ENCODE results near the gene CYP3A5. TPM values are rescaled to one million over a fixed set of nuclear protein-coding genes. Genes with fewer than 3 reads are reported as not detected.

Gene CYP3A5
- total RNA-seq, 2 donors from 2014 or later: 0.59 to 1.2 TPM

DNA sequence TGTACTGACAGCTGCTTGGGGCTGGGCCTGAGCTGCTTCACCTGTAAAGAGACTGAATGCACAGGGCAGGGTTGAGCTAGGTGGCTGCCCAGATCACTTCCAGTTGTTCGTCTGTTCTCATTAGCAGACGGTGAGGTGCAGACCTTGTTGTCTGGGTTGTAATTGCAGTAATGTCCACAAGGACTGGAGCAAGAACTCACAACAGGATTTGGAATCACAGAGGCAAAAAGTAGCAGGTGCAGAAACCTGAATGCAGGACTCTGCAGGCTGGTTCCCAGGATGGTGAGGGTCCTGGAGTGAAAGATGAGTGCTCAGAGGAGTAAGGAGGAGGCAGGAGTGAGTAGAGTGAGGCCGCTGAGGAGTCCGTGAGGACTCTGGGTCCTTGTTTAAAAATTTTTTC lies 53.8 kb downstream of the CYP3A5 start:
- DNase-seq (ENCODE audit: low spot score): no peak

DNA sequence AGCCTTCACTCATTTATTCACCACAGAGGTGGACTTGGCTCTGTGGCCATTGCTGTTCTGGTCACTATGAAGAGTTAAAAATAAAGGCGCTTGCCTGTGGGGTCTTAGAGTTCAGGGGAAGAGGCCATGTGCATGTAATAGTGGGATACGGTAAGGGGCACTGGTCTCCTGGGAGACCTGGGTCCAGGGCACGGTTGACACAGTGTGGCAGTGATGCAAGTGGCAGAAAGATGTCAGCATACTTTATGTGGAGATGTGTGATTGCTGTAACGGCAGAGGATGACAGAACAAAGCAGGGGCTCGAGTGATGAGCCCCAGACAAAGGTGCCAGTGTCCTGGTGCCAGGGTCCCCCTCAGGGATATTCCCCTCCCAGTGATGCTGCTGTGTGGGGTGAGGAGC lies 54.5 kb downstream of the CYP3A5 start:
- TF ChIP-seq, protein P1, sequence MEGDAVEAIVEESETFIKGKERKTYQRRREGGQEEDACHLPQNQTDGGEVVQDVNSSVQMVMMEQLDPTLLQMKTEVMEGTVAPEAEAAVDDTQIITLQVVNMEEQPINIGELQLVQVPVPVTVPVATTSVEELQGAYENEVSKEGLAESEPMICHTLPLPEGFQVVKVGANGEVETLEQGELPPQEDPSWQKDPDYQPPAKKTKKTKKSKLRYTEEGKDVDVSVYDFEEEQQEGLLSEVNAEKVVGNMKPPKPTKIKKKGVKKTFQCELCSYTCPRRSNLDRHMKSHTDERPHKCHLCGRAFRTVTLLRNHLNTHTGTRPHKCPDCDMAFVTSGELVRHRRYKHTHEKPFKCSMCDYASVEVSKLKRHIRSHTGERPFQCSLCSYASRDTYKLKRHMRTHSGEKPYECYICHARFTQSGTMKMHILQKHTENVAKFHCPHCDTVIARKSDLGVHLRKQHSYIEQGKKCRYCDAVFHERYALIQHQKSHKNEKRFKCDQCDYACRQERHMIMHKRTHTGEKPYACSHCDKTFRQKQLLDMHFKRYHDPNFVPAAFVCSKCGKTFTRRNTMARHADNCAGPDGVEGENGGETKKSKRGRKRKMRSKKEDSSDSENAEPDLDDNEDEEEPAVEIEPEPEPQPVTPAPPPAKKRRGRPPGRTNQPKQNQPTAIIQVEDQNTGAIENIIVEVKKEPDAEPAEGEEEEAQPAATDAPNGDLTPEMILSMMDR (IDR thresholded peaks at IDR 0.05): no peak
- H3K27ac ChIP-seq: no peak overlapping the region
- peaks cover 100% of the 10 kb centered on the region for H3K36me3 ChIP-seq
- H3K9me3 ChIP-seq: no peaks in the 10 kb centered on the region
- DNase-seq (ENCODE audit: low spot score): peak; percentile 7
- no peak overlapping the region for H3K4me3 ChIP-seq
- no peaks in the 10 kb centered on the region for H3K27me3 ChIP-seq
- no peaks in the 10 kb centered on the region for H3K4me1 ChIP-seq

More for the DNA sequence above, 53.8 kb downstream of the CYP3A5 start:
- TF ChIP-seq, protein P1 (IDR thresholded peaks at IDR 0.05): no peak
- H3K4me3 ChIP-seq: no peak overlapping the region
- no peak overlapping the region for H3K27ac ChIP-seq
- peaks cover 94% of the 10 kb centered on the region for H3K36me3 ChIP-seq
- no peaks in the 10 kb centered on the region for H3K4me1 ChIP-seq
- no peaks in the 10 kb centered on the region for H3K9me3 ChIP-seq
- no peaks in the 10 kb centered on the region for H3K27me3 ChIP-seq

DNA sequence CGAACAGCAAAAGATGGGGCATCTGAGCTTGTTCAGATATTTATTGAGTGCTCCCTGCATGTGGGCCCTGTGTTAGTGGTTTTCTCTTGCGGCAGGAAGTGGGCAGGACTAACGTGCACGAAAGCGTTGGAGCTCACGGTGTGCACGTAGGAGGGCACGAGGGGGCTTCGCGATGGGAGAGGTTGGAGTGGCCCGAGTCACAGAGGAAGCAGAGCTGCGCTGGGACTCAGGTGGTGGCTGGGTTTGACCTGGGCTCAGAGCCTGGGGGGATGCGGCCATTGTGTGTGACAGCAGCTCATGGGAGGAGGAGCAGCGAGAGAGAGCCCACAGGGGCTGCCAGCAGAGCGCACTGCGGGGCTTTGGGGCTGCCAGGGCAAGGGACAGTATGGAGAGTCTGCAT lies 55.3 kb downstream of the CYP3A5 start:
- Histone ChIP-seq H3K9me3 (no peaks in the 10 kb centered on the region), H3K27ac (no peak overlapping the region), H3K4me1 (no peaks in the 10 kb centered on the region), H3K4me3 (no peak overlapping the region), H3K36me3 (peaks cover 100% of the 10 kb centered on the region), H3K27me3 (no peaks in the 10 kb centered on the region)
- peak; percentile 28 for DNase-seq (ENCODE audit: low spot score)
- TF ChIP-seq, protein P1 (IDR thresholded peaks at IDR 0.05): no peak

DNA sequence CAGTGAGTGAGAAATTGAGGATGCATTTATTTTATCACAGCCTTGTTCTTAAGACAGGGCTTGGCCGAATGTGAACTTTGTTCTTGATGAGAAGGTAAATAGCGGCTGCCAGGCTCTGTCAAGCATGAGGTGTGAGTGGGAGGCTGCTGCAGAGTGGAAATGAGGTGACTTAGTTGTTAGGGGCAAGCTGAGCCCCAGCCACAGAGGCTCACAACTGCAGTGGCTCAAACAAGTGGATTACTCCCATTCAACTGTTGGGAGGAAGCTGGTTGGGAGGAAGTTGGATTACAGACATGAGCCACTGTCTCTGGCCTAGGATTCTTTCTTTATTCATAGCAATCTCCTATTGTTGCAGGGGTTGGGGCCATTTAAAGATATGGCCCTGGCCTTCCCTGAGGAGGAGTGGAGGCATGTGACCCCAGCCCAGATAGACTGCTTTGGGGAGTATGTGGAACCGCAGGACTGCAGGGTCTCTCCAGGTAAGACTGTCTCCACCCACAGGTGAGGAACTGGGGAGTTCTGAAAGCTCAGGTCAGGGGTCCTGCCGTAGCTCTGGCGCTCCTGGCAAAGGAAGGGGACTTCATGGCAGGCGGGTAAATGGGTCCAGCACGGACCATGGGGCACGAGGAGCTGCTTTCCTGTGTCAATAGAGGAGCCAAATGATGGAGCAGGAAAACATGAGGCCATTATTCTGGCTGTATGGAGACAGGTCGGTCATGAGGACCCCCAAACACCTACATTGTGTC lies 55.9 kb downstream of the CYP3A5 start:
- Histone ChIP-seq H3K4me1 (no peaks in the 10 kb centered on the region), H3K9me3 (no peaks in the 10 kb centered on the region), H3K27ac (no peak overlapping the region), H3K36me3 (peaks cover 100% of the 10 kb centered on the region), H3K27me3 (no peaks in the 10 kb centered on the region), H3K4me3 (no peak overlapping the region)
- TF ChIP-seq, protein P1 (IDR thresholded peaks at IDR 0.05): no peak
- DNase-seq (ENCODE audit: low spot score): peak; percentile 11

DNA sequence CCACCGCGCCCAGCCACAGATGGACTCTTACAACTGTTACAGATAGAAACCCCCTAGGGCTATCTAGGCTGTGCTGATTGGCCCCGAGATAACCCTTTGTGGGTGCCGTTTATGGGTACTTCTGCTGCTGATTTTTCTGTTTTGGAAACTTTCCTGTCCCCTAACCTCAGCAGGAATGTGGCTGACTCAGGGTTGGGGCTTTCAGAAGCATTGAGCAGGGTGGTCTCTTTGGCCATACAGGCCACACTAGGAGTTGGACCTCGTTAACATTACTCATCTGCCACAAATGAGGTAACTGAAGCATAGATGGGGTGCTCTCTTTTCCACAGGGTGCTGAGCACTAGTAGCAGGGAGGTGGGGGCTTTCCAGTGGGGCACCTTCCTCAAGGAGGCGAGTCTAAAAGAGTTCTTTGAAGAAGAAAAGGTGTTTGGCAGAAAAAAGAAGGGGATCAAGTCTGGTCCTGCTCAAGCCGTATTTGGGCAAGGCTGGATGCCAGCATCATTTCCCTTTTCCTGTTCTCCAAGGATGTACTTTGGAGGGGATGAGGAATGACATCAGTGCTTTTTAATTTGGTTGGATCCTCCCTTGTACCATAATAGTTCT lies 56.6 kb downstream of the CYP3A5 start:
- no peaks in the 10 kb centered on the region for H3K27me3 ChIP-seq
- peak; percentile 38 for DNase-seq (ENCODE audit: low spot score)
- H3K36me3 ChIP-seq: peaks cover 97% of the 10 kb centered on the region
- H3K4me3 ChIP-seq: no peak overlapping the region
- no peak overlapping the region for H3K27ac ChIP-seq
- TF ChIP-seq, protein P1 (IDR thresholded peaks at IDR 0.05): no peak
- H3K9me3 ChIP-seq: no peaks in the 10 kb centered on the region
- H3K4me1 ChIP-seq: peaks cover 0 to 2% of the 10 kb centered on the region in 2 donors

Measured in right atrium auricular region (tissue), 2 donors.